ENCODE results near the gene RNF207.

RNF207 gene

GRCh38 chr1:6174621-6175410 is 31.1 kb upstream of the RNF207 start:
- DNase-seq = no peak

GRCh38 chr1:6175411-6175828 is 30.5 kb upstream of the RNF207 start:
- no peak for DNase-seq

- no peak for DNase-seq
These were observed 29.1 kb upstream of the RNF207 start for GRCh38 chr1:6176779-6177178.

GRCh38 chr1:6177681-6178380 is 28.1 kb upstream of the RNF207 start:
- DNase-seq = no peak

GRCh38 chr1:6178751-6179563 is 27.0 kb upstream of the RNF207 start:
- peak; percentile 8 for DNase-seq

- no peak for DNase-seq
These were observed 26.2 kb upstream of the RNF207 start for GRCh38 chr1:6179564-6180175.

- DNase-seq = no peak
These were observed 25.6 kb upstream of the RNF207 start, which contains the start of gene CHD5 for GRCh38 chr1:6180268-6180706. Gene CHD5 (minus strand): TSS chr1:6180321. CDS start chr1:6180023, 298 bp downstream.

- DNase-seq = no peak
These were observed 25.1 kb upstream of the RNF207 start for GRCh38 chr1:6180707-6181311.

- DNase-seq = peak; percentile 3
These were observed 24.6 kb upstream of the RNF207 start for GRCh38 chr1:6181347-6181770.

GRCh38 chr1:6183520-6183989 is 22.4 kb upstream of the RNF207 start:
- DNase-seq = no peak

- DNase-seq = no peak
These were observed 21.7 kb upstream of the RNF207 start for GRCh38 chr1:6184083-6184783.

GRCh38 chr1:6185151-6185550 is 20.8 kb upstream of the RNF207 start:
- DNase-seq = no peak

GRCh38 chr1:6185635-6186382 is 20.1 kb upstream of the RNF207 start:
- DNase-seq = peak; percentile 43

GRCh38 chr1:6188466-6188865 is 17.5 kb upstream of the RNF207 start:
- DNase-seq = no peak

GRCh38 chr1:6191968-6192367 is 14.0 kb upstream of the RNF207 start:
- DNase-seq = no peak

- DNase-seq = no peak
These were observed 8.0 kb upstream of the RNF207 start for GRCh38 chr1:6197746-6198427.

GRCh38 chr1:6198646-6199297 is 7.1 kb upstream of the RNF207 start:
- no peak for DNase-seq

- DNase-seq = peak; percentile 99
These were observed 6.4 kb upstream of the RNF207 start, which contains the start of gene RPL22 for GRCh38 chr1:6199298-6200187. Gene RPL22 (minus strand): TSS chr1:6199595. CDS start chr1:6199573, 22 bp downstream.

Measured in NCI-H2227 treated with DMSO at 0.1 percent for 48 hours (cell line).